GM19193 (cell line): ENCODE data around the gene PIGQ.

Experiments
- POLR2A ChIP-seq: IDR thresholded peaks from 4 replicates; pipeline ENCODE4 v1.6.1; 2011; ENCODE audit not compliant: insufficient read depth, insufficient read length; ENCODE audit errors: extremely low read depth

The PIGQ gene

GRCh38 chr16:528111-529011 lies 41.4 kb upstream of the PIGQ start:
- TF ChIP-seq POLR2A: peak; percentile 19

- TF ChIP-seq POLR2A: no peak
Measured at GRCh38 chr16:529012-529575, 40.7 kb upstream of the PIGQ start.

DNA sequence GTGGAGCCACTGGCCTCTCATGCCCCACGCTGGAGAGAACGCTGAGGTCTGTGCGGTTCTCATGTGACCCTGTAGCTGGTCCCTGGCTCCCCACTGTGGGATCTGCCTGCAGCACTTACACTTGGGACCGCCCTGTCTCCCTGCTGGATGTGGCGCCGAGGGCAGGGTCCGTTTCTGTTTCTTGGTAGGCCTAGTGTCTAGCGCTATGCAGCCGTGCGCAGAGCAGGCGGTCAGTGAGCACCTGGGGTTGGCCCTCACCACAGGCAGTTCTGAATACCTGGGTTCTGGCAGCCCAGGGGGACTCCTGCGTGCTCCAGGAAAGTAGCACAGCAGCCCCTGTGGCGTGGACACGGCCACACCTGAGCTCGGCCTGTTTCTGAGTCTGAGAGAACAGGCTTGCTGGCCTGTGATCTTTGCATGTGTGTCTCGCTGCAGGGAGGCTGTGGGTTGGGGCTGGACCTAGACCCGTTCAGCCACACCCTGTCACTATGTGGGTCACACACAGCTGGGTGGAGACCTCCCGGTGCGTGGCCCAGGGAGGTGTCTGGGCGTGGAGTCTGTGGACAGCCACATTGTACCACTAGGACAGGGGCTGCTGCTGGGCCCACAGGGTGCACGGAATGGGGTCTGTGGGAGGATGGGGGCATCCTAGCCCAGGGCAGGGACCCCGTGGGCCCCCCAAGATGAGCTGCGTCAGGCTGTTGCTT lies 39.5 kb upstream of the PIGQ start:
- no peak for TF ChIP-seq POLR2A

DNA sequence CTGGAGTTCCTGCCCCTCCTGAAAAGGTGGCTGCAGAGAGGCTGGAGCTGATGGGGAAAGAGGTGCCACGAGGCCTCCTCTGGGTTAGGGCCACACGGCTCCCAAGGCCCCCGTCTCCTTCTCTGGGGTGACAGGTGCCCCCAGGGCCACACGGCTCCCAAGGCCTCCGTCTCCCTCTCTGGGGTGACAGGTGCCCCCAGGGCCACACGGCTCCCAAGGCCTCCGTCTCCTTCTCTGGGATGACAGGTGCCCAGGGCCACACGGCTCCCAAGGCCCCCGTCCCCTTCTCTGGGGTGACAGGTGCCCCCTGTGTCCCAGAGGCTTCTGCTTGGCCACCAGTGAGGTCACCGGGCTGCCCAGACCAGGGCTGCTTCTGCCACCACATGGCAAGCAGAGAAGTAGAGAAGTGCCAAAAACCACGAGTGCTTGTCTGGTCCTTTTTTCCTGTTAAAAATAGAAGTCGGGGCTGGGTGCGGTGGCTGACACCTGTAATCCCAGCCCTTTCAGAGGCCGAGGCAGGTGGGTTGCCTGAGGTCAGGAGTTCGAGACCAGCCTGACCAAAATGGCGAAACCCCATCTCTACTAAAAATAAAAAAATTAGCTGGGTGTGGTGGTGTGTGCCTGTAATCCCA lies 38.2 kb upstream of the PIGQ start:
- no peak for TF ChIP-seq POLR2A

DNA sequence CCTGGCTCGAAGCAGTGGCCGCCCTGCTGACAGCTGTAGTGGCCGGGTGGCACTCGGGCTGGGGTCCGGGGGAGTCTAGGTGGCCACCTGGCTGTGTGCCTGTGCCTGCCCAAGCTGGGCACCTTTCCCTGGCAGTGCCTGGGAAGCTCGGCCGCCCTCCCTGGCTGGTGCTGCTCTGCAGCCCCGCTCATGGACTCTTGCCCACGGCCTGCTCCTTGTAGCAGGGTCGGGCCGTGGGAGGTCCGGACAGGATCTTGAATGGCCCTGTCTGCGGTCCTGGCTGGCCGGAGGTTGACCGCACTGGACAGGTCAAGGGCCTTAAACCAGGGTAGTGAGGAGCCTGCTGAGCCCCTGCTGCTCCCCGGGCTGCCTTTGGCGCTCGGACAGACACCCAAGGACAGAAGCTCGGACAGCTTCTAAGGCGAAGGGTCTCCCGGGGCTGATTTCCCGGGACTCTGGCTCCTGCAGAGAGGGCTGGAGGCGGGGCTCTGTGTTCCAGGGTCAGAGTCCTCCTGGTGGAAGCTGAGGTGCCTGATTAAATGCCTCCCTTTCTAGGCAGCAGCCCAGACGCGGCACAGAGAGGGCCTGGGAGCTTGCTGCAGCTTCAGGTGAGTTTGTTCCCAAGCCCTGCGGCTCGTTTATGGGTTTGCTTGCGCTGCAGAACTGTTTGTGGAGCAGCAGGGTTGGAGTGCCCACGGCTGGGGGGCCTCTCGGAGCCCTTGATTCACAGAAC lies 36.2 kb upstream of the PIGQ start:
- TF ChIP-seq POLR2A: no peak

DNA sequence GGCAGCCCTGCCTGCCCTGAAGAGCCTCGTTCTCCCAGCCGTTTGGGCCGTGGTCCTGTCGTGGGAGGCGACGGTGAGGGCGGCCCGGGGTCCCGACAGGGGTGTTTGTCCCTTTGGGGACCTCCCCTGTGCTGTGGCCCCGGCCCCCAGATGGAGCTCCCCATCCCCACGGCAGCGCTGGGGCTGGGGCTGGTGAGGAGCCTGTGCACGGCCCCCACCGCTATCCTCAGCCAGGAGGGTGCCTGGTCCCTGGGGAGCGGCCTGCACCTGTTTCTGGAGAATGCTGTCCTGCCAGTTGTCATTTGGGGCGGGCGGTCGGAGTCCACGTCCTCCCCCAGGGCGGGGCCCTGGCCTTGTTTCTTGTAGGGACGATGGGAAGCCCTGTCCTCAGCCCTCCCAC lies 35.6 kb upstream of the PIGQ start:
- TF ChIP-seq POLR2A: no peak

DNA sequence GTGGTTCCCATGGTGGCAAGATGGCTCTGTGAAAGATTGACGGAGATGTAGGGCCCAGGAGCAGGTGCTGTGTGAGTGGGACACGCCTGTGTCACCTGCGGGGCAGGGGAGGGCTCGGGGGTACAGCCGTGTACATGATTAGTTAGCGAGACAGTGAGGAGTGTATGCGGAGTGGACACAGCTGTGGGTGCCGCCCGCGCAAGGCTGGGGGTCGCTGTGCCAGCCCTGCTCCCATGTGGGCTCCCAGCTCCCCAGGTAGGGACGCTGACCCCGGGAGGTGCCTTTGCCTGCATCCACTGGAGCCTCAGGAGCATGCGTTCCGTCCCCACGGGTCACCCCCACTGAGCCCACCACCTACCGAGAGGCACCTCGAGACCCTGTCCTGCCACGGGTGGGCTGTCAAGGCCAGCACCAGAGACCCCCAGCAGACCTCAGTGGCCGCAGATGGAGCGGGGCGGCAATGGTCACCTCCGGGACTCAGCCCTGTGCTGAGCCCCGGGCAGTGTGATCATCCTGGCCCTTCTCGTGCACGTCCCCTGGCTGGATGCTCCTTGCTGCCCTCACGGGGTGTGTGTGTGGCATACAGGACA lies 34.8 kb upstream of the PIGQ start:
- no peak for TF ChIP-seq POLR2A

DNA sequence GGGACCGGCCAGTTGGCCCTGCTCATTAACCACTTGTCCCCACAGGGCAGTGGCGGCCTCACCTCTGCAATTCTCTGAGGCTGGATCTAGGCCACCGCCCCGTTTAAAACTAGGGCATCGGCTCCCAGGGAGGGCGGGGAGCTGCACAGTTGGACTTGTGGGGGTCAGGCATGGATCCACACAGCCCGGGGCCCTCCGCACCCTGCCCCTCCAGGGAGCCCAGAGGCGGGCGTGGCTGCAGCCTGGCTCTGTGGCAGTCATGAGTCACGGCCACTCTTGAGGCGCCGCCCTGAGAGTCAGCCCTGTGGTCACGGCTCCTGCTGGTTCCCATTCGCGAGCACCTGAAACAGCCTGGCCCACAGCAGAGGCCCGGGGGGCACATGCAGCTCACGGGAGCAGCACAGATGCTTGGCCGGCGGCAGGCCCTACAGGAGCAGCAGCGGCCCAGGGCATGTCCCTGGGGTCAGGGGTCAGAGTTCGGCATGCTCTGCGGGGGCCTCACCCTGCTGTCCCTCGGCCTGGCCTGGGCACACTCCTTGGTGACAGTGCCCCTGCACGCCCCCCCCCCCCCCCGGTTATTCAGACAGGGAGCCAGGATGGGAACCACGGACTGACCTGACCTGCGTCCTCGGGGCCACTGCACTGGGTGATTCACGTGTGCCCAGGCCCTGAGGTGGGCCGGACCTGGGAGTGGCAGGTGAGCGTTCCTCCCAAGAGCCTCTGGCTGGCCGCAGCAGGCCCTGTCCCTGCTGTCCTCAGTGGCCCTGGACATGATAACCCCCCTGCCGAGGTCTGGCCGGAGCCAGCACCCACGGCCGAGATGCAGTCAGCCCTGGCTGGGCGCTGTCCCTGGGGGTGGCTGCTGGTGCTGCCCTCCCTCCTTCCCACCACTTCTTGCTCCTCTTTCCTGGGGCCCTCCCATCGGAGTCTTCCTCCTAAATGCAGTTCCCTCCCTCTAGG lies 34.0 kb upstream of the PIGQ start:
- no peak for TF ChIP-seq POLR2A

DNA sequence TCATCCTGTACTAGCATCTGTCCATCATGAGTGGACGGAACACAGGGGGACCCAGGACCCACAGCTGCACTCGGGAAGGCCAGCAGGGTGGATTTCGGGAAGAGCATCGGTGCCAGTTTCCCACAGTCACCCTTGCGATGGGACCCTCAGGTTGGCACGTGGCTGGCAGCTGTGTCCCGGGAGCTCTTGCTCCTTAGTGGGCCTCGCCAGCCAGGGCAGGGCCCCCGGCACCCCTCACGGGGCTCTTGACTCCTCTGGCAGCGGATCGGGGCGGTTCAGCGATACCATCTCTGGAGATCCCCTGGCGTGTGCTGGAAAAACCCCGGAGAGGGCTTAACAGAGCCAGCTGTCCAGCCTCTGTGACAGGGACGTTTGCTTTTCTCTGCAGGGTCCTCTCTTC lies 33.0 kb upstream of the PIGQ start:
- TF ChIP-seq POLR2A: no peak

GRCh38 chr16:537415-538335 lies 32.1 kb upstream of the PIGQ start:
- TF ChIP-seq POLR2A: no peak

GRCh38 chr16:539901-540530 lies 29.8 kb upstream of the PIGQ start:
- TF ChIP-seq POLR2A: no peak
